Fibroblast of skin of right biceps (primary cell): Measurements from ENCODE around the gene TMEM200B.
"Not testable (repeated sequence)": the region's sequence is repeated elsewhere in the genome, so short reads cannot be mapped to it uniquely, and the experiment has no call there.

Source experiments
- DNase-seq: peaks from one replicate; pipeline ENCODE4 v3.0.0-alpha.2; 2013

Gene TMEM200B

DNA sequence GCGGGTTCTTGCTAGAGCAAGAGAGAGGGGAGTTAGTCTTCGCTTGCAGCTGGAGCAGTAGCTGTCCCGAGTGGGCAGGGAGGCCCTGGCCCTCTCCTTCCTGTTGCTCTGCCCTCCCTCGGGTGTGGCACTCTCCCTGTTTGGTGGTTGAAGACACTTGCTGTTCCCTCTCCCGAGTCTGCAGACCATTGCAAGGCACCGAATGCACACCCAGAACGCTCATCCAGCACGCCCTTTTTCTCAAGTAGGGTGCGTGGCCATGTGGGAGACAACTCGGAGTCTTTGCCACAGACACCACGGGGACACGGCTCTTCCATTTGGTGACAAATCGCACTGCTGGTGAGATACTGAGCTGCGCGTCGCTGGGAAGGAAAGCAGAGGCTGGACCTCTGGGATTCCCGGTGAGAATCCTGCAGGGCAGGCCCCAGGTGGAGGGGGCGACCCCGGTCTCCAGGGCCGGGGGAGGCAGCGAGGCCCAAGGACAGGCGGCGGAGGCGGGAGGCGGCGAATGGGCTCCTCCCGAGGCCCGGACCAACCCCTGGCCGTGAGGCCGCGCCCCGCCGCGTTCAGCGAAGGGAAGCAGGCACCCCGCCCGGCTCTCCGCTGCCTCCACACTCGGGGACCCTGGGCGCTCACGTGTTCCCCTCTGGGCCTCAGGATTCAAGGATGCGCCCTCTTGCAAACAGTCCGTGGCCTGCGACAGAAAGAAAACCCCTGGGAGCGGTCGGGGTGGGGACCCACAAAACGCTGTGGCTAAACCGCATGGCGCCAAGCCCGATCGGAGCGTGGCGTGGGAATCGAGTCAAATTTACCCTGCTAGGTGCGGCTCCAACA is 10.4 kb upstream of the TMEM200B start:
- no peak for DNase-seq

DNA sequence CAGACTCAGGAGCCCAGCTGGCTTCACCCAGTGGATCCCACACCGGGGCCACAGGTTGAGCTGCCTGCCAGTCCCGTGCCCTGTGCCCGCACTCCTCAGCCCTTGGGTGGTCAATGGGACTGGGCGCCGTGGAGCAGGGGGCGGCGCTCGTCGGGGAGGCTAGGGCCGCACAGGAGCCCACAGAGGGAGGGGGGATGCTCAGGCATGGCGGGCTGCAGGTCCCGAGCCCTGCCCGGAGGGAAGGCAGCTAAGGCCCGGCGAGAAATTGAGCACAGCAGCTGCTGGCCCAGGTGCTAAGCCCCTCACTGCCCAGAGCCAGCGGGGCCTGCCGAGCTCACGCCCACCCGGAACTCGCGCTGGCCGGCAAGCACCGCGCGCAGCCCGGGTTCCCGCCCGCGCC is 7.4 kb upstream of the TMEM200B start:
- not testable (repeated sequence) for DNase-seq

DNA sequence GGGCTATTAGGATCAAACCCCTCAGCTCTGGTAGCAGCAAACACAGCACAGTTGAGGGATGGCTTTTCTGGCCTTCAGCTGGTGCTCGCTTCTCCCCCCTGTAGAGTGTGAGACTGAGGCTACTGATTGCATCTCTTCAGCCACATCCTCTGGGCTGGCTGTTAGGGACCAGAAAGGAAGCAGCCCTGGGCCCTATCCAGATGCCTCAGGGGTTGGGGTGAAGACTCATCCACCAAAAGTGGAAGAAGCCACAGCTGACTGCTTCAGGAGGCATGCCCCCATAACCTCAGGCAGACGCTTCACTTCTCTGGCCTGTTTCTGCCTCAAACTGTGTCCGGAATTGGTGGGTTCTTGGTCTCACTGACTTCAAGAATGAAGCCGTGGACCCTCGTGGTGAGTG is 6.2 kb upstream of the TMEM200B start:
- peak; percentile 21 for DNase-seq

DNA sequence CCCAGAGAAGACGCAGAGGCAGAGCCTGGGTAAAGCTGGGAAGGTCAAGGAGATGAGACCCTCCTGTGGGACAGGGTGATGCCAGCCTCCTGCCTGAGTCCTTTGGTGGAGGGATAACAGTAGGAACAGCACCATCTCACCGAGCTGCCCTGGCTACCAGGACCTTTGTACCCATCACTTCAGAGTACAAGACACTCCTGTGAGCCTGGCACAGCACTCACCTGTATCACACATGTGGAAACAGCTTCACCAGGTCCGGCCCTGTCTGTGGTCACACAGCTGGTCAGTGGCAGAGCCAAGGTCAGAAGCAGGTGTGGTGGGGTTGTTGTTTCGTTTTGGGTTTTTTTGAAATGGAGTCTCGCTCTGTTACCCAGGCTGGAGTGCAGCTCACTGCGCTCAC is 5.0 kb upstream of the TMEM200B start:
- DNase-seq = no peak

DNA sequence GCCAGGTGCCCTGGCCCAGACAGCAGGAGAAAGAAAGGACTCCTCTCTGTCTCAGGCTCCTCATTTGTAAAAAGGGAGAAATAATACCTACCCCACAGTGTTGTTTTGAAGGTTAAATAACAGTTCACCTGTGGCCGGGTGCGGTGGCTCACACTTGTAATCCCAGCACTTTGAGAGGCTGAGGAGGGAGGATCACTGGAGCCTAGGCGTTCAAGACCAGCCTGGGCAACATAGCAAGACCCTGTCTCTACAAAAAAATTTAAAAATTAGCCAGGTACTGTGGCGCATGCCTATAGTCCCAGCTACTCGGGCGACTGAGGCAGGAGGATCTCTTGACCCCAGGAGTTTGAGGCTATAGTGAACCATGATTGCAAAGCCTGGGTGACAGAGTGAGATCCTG is 2.5 kb upstream of the TMEM200B start:
- DNase-seq = no peak

DNA sequence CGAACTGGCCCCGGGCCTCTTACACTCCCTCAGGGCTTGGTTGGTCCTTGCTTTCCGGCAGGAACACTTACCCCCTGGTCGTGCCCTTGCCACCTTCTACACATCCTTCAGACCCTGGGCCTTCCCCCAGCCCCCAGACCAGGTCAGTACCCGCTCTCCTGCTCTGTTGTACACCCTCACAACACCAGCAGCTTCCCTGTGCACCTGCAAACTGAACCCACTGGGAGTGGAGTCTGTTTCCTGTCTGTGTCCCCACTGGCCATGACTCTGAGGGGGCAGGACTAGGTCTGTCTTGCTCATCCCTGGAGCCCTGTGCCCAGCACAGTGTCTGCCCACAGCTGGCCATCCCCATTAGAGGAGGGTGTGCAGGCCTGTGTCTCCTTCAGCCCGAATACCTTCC is 2.1 kb upstream of the TMEM200B start:
- no peak for DNase-seq

DNA sequence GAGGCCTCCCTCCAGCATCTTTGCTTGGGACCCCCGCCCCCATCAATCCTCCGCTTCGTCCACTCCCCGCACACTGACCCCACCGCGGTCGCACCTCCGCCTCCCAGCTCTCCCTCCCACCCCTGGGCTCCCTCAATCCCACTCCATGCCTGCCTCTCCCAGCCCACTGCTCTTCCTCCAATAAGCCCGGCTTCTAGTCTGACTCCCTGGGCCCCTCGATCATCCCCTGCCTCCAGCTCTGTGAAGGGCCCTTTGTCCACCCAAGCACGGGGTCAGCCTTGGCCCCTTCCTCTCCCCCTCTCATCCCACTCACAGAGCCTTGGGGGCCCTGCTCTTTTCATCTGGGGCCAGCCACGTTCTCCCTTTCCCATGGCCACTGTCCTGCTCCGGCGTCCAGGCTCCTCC is 1.5 kb upstream of the TMEM200B start:
- no peak for DNase-seq

DNA sequence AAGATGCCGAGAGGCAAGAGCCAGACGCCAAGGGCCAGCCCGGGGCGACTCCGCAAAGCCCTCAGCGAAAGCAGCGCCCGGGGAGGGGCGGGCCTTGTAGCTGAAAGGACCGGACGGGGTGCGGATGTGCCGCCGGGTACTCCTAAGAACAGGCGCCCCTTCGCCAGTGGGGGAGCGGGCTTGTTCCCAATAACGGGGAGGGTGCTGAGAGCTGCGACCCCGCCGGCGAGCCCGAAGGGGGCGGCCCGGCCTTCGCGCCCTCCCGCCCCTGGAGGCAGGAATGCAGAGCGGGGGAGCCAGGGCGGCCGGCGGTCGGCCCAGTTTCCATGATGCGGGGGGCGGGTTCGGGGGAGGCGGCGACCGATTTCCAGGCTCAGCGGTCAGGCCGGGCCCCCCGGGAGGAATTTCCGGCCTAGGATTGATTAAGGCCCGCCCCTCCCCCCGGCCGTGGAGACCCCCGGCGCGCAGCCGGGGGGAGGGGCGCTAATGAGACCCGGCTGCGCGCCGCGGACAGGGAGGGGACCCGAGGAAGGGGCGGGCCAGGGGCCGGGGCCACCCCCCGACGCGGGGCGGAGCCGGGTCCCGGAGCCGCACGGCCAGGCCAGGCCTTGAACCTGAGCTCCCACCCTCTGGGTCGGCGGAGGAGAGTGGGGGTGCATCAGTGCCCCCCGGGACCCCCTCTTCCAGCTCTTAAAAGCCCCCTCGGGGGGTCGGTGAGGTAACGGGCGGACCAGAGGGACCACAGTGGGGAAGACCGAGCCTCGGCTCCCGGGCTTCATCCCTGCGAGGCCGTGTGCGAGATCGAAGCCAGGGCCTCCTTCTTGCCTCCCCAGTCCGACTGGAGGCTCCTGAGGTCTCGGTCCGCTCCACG is 898 bp upstream of the TMEM200B start:
- DNase-seq = peak; percentile 90

DNA sequence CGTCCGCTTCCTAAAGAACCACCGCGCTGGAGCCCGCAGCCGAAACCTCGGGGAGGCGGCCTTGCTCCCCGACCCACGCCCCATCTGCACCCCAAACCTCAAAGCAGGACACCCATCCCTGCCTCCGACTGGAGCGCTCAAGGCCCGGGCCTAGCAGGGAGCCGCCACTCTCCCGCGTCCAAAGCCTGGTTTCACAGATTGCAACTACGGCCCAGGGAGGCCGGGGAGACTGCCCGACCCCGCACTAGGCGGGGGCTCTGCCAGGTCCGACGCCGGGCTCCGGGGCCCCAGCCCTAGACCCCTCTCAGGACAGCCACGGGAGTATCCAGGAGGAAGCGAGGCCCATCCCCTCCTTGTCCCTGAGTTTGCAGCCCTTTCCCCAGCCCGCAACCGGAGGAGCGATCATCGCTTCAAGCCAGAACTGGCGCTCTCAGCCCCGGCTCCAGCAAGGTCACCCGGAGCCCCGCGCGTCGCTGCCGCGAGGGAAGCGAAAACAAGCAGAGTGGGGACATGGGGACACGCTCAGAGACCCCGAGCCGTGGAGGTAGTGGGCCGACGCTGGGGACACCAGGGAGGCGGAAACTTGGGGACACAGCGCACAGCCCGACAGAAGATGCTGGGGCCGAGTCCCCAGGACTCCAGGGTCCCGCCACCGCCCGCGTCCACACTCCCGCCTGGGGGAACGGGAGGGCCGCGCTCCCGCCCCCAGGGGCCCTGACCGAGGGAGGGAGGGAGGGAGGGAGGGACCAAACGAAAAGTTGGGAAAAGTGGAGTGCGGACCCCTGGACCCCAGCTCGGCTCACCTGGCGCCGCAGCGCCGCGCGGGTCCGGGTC is 433 bp downstream of the TMEM200B start:
- DNase-seq = peak; percentile 53

DNA sequence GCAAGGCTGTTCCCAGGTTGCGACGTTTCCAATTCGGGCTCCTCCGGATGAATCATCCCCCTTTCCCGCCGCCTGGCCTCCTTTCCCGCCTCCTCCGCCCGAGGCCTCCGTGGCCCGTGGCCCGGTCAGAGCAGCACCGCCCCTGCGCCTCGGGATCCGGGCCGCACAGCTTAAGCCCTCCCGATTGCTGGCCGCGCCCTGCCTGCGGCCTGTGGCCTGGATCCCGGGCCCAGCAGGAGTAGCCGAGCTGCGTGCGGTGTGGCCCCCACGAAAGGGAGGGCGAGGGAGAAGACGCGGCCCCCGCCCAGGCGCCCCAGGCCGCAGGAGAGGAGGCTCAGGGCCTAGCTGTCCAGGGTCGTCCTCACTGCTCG is 1.0 kb downstream of the TMEM200B start:
- DNase-seq = peak; percentile 85

DNA sequence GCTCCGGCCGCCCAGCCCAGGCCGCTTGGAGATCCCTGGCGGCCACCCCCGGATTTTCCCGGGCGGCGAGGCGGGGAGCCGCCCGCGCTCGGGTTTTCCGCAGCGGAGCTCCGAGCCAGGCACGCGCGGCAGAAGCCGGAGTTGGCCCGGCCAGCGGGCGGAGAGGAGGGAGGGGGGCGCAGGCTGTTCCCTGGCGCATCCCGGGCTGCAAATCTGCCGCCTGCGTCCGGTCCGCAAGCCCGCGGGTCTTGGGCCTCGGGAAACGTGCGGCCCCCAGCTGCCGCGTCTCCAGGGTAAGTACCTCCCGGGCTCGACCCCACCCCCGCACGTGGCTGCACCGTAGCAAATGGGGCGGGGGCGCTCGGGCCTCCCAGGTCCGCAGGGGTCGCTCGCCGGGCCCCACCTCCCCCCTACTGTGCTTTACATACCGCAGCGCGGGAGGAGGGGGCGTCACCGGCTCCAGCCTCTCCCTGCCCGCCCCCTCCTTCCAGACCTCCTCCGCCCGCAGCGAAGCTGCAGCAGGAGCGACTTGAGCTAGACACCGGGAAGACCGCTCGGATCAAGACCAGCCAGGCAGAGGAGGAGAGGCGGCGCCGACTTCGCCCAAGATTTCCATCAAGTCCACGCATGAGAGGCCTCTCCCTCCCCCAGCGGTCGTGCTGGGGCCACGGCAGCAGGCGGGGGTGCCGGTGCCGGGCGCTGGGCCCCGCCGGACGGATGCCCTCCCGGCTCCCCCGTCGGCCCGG is 1.6 kb downstream of the TMEM200B start:
- peak; percentile 66 for DNase-seq

DNA sequence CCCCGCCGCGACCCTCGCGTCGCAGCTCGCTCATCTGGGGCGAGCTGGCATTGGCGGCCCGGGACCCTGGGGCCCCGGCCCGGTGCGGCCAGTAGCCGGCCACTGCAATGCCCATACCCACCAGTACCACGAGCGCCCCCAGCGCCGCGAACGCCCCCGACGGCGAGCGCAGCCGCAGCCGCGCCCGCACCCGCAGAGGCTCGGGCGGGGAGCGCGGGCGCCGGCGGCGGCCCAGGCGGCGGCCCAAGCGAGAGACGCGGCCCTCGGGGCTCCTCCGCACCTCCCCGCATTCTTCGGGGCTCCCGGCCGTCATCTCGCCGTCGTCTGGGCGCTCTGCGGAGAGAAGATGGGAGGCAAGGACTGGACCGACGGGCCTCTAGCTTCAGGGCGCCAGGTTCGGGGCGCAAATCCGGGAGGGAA is 2.2 kb downstream of the TMEM200B start:
- DNase-seq = peak; percentile 33

DNA sequence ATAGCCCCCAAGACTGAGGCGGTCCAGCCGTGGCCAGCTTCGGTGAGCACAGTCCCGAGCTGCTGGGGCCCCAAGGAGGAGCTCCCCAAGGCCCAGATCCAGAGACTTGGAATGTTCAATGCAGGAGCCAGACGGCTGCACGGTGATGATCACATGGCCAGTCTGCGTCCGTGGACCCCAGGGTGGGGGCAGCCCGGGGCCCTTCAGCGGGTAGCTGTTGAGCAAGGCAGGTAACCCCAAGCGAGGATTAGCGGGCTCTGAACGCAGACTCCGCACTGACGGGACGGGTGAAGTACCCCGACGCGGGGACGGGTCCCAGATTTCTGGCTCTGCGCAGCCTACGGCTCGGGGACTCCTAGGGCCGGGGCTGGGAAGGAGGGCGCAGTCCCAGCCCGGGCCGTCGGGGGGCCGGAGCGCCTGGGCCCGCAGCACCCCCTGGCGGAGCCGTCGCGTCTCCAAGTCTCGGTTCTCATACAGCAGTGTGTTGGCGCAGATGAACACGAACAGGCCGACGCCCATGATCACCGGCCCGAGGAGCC is 2.7 kb downstream of the TMEM200B start:
- DNase-seq = peak; percentile 71

DNA sequence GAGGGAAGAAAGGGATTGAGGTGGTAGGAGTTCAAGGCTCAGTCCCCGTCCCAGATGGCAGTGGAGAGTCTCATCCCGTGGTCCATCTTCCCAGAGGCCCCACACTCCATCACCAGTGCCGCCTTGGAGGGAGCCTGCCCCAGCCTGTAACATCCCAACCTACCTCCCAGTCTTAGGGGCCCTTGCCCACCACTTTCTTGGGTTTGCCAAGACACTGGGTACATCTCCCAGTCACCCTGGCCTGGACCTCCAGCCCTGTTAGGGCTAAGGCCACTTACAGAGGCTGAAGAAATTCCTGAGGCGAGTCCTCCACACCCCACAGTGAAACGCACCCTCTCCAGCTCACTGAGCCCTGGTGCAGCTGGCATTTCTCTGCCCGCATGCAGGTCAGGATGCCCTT is 3.3 kb downstream of the TMEM200B start:
- DNase-seq = no peak

DNA sequence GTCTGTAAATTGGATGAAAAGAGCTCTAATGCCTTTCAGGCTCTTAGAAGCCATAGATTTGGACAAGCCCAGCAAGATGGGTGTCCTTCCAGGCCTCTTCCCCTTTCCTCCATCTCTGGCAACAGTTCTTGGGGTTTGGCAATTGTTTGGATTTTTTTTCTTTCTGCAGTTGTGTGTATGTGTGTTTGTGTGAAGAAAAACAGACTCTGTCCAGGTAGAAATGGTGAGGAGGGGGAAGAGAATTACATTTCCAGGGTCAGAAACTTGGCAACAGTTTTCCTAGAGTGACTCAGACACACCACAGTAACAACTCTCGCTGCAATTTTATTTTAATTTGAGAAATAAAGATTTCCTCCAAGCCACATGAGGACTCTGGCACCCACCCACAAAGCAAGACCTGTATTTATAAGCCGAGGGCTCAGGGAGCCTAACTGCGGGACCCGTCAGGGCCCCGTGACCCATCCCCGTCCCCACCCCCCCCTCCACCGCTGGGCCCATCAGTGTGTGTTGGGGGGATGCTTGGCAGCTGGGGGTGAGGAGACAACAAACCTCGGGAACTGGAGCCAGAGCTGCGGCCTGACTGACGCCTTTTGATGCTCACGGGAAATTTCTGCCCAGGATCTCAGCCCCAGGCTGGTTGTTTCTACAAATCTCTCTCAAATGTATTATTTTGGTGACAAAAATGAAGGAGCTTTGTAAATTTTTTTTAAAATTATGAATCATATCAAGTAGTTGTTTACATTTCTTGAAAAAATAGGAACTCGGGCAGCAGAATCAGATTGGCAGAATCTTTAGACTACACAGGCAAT is 4.4 kb downstream of the TMEM200B start:
- peak; percentile 12 for DNase-seq

DNA sequence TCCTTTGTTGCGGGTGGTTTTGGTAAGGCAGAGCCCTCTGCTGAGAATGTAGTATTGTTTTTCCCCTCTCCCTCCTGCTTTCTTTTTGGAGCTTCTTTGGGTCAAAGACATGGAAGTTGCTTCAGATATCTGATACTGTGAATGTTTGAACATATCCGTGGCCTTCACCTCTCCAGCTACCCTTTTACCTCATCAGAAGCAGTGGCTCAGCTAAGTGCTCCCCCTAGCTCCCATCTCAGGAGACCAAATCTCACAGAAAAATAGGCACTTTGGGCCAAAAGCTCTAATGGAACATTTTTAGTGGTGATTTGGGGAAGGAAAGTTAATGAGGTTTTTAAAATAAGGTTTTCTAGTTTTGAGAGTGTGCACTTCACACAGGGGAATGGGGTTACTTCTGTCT is 6.3 kb downstream of the TMEM200B start:
- no peak for DNase-seq

DNA sequence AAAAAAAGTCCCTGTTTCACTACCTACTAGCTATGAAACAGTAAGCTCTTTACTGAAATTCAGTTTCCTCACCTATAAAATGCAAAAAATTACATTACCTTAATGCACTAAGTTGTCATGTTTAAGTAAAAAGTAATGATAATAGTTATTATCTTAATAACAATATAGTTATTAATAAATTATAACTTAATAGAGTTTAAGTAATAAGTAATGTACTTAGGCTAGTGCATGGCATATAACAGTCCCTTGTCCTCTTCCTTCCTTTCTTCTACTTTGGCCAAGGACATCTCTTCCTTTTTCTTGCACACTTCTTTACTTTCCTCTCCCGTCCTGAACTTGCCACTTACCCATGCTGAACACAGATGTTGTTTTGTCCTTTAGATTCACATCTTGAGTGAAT is 9.0 kb downstream of the TMEM200B start:
- no peak for DNase-seq

DNA sequence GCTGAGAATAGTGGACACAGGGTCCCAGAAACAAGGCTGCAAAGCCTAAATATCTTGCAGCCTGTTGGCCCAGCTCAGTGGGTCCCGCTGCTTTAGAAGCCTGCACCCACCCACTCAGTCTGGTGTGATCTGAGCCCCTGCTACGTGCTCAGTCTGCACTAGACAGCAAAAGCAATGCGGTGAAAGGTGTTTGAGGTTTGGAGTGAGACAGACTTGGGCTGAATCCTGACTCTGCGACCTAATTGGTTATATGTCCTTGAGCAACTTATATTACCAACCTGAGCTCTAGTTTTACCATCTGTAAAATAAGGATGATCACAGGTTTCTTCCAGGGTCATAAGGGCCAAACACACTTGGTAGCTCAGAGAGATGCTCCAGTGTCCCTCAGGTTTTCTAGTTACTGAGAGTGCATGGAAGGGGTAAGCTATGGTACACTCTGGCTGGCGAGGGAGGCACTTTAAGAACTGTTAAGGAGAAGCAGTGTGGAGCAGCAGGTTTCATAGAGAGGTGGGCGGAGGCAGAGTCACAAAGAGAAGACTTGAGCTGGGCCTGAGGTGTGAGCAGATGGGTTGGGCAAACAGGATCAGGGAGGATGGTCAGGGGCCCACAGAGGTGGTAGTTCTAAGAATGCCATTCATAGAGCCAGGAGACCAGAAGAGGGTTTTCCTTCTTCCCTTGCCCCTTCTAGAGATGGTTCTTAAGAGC is 10.1 kb downstream of the TMEM200B start:
- DNase-seq = no peak

DNA sequence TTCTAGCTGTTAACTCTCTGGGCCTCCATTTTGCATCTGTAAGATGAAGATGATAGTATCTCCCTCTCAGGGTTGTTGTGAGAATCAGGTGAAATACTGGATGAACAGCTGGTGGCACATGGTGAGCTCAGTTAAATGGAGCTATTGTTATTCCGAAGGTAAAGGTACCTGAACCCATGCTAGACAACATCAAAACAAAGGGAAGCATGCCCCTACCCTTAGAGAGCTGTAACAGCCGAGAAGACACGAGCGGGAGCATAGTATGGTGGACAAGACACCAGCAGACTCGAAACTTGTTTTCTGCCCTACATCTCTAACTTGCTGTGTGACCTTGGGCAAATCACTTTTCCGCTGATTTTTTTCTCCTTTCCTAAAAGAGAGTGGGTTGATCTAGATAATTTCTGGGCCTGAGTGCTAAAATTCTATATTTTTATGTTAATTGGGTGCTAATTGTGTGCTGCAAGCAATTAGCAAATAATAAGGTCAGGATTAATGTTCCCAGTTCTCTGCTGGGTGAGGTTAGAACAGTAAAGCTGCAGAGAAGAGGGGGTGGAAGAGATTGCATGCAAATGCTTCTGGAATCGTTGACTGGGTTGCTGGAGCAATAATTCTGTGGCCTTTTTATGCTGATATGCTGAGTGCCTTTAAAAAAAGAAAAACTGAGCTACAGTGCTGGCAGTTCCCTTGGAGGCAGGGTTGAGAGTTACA is 10.8 kb downstream of the TMEM200B start:
- no peak for DNase-seq

DNA sequence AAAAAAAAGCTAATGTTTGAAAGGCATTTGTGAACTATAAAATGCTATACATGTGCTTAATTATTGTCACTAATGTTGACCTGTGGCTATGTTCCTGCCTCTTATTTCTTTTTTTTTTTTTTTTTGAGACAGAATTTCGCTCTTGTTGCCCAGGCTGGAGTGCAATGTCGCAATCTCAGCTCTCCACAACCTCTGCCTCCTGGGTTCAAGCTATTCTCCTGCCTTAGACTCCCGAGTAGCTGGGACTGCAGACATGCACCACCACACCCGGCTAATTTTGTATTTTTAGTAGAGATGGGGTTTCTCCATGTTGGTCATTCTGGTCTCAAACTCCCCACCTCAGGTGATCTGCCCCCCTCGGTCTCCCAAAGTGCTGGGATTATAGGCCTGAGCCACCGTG is 15.7 kb downstream of the TMEM200B start:
- DNase-seq = not testable (repeated sequence)
